Ectodermal cell (in vitro differentiated cells): ENCODE results near the gene CPNE8.

Experiments
- H3K27ac ChIP-seq: 2 replicates; pipeline ENCODE4 v1.7.0; 2013; ENCODE audit warnings: mild to moderate bottlenecking, low read depth, low read length; ENCODE audit not compliant: insufficient read depth, poor library complexity, severe bottlenecking
- H3K27me3 ChIP-seq: 2 replicates; pipeline ENCODE4 v1.7.0; 2013; ENCODE audit warnings: mild to moderate bottlenecking, low read length; ENCODE audit not compliant: insufficient read depth, control insufficient read depth, poor library complexity, severe bottlenecking
- H3K36me3 ChIP-seq: one replicate; pipeline ENCODE4 v1.7.0; 2013; ENCODE audit warnings: low read length; ENCODE audit not compliant: control insufficient read depth, insufficient read depth
- H3K4me1 ChIP-seq: one replicate; pipeline ENCODE4 v1.7.0; 2013; ENCODE audit warnings: low read length; ENCODE audit not compliant: control insufficient read depth, insufficient read depth
- H3K4me3 ChIP-seq: 2 replicates; pipeline ENCODE4 v1.7.0; 2013; ENCODE audit warnings: low read depth, low read length, control low read depth; ENCODE audit not compliant: insufficient read depth
- H3K9me3 ChIP-seq: 2 replicates; pipeline ENCODE4 v1.7.0; 2013; ENCODE audit warnings: mild to moderate bottlenecking, low read length, moderate library complexity; ENCODE audit not compliant: control insufficient read depth
- WGBS, 2 experiments: methylation state at CpG; one replicate each; pipeline ENCODE4 v1.1.7; 2013; ENCODE audit warnings: missing lambda C conversion rate in 2 of 2; 5-methylcytosine and 5-hydroxymethylcytosine counted together

The CPNE8 gene

GRCh38 chr12:38707648-38708047 is 197.7 kb downstream of the CPNE8 start:
- 87 to 95% methylated on average over 1 of the region's 1 CpG for WGBS, 2 experiments

DNA sequence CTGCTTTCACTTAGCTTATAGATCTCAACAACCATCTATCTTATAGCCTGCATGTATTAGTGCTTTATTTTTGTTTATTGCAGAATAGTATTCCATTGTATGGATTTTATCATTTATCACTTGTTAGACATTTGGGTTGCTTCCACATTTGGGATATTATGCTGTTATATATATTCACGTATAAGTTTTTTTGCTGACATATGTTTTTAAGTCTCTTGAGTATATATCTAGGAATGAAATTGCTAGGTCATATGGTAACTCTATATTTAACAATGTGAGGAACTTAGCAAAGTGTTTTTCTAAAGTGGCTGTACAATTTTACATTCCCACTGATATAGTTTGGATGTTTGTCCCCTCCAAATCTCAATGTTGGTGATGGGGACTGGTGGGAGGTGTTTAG is 208.1 kb downstream of the CPNE8 start:
- H3K4me1 ChIP-seq, result no peaks in the 10 kb centered on the region
- WGBS, 2 experiments, result 100% methylated on average over 1 of the region's 1 CpG
- no peak overlapping the region for H3K4me3 ChIP-seq
- H3K27me3 ChIP-seq, result no peaks in the 10 kb centered on the region
- H3K9me3 ChIP-seq, result no peaks in the 10 kb centered on the region
- H3K27ac ChIP-seq, result no peak overlapping the region
- H3K36me3 ChIP-seq, result no peaks in the 10 kb centered on the region

More at GRCh38 chr12:38707648-38708047, 197.7 kb downstream of the CPNE8 start:
- H3K36me3 ChIP-seq, result no peaks in the 10 kb centered on the region
- H3K9me3 ChIP-seq, result no peaks in the 10 kb centered on the region
- no peaks in the 10 kb centered on the region for H3K4me1 ChIP-seq
- no peak overlapping the region for H3K27ac ChIP-seq
- H3K4me3 ChIP-seq, result no peak overlapping the region
- H3K27me3 ChIP-seq, result no peaks in the 10 kb centered on the region

DNA sequence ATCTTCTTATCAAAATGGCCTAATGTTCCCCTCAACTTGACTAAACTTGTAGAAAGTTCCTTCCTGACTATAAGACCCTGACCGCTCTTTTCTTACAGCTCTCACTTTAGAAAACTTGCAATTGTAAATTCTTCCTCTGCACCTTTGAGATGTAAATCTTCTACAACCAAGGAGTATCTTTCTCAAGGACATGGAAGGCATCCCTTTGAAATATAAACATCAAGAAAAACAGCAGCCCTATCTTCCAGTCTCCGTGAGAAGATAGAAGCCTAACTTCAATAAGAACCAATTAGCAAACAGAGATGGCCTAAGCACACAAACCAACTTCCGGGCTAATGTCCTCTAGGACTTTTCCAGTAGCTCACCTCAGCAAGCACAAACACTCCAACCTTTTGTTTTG is 210.3 kb downstream of the CPNE8 start:
- H3K9me3 ChIP-seq, result no peaks in the 10 kb centered on the region
- H3K36me3 ChIP-seq, result no peaks in the 10 kb centered on the region
- no peaks in the 10 kb centered on the region for H3K4me1 ChIP-seq
- H3K27me3 ChIP-seq, result no peaks in the 10 kb centered on the region
- WGBS, 2 experiments, result 50 to 56% methylated on average over 3 of the region's 3 CpGs
- H3K27ac ChIP-seq, result no peak overlapping the region
- no peak overlapping the region for H3K4me3 ChIP-seq

DNA sequence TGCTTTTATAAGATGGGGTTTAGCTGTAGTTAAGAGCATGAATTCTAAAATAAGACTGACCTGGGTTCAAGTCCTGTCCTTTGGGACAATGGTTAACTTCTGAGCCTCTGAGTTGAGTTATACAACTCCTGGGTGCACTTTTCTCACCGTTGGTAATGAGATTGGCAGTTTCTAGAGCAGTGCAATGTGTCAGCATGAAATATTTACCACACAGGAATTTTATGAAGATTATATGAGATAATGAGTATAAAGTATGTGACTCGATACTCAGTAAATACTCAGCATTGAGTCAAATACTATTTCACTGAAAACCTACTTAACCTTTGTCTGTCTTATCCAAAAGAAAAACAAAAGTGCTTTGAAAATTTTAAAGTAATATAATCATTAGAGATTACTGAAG is 214.2 kb downstream of the CPNE8 start:
- H3K27me3 ChIP-seq, result no peaks in the 10 kb centered on the region
- no peak overlapping the region for H3K4me3 ChIP-seq
- H3K27ac ChIP-seq, result no peak overlapping the region
- H3K36me3 ChIP-seq, result no peaks in the 10 kb centered on the region
- no peaks in the 10 kb centered on the region for H3K4me1 ChIP-seq
- 97 to 100% methylated on average over 1 of the region's 2 CpGs for WGBS, 2 experiments
- no peaks in the 10 kb centered on the region for H3K9me3 ChIP-seq

- H3K27me3 ChIP-seq, result no peaks in the 10 kb centered on the region
- no peak overlapping the region for H3K27ac ChIP-seq
- no peaks in the 10 kb centered on the region for H3K4me1 ChIP-seq
- H3K36me3 ChIP-seq, result no peaks in the 10 kb centered on the region
- no peaks in the 10 kb centered on the region for H3K9me3 ChIP-seq
- H3K4me3 ChIP-seq, result no peak overlapping the region
Measured at GRCh38 chr12:38690646-38691045, 214.7 kb downstream of the CPNE8 start.

GRCh38 chr12:38689704-38690103 is 215.7 kb downstream of the CPNE8 start:
- WGBS, 2 experiments, result 95% methylated on average over 2 to 5 of the region's 5 CpGs
- Histone ChIP-seq H3K4me1 (no peaks in the 10 kb centered on the region), H3K27ac (no peak overlapping the region), H3K27me3 (no peaks in the 10 kb centered on the region), H3K36me3 (no peaks in the 10 kb centered on the region), H3K4me3 (no peak overlapping the region), H3K9me3 (no peaks in the 10 kb centered on the region)

DNA sequence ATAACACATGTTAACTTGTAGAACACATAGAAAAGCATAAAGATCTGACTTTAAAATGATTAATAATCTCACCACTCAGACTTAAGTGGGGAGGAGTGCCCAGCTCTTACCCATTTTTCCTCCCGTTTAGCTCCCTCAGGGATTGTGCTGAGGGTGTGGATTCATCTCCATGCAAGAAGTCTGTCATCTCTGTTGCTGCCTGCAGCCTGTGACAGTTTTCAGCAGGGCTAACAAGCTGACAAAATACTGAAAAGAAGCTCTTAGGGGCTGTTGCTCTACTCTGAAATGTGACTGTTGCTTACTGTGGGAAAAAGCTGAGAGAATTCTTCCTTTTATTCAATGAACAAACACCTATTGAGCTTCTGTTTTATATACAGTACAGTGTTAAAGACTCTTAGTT is 216.2 kb downstream of the CPNE8 start:
- Histone ChIP-seq H3K27me3 (no peaks in the 10 kb centered on the region), H3K9me3 (no peaks in the 10 kb centered on the region), H3K36me3 (no peaks in the 10 kb centered on the region), H3K4me3 (no peak overlapping the region), H3K27ac (no peak overlapping the region), H3K4me1 (no peaks in the 10 kb centered on the region)
- 60 to 68% methylated on average over 1 of the region's 1 CpG for WGBS, 2 experiments

GRCh38 chr12:38682521-38682920 is 222.9 kb downstream of the CPNE8 start:
- H3K9me3 ChIP-seq, result no peaks in the 10 kb centered on the region
- H3K27me3 ChIP-seq, result no peaks in the 10 kb centered on the region
- no peak overlapping the region for H3K27ac ChIP-seq
- H3K4me1 ChIP-seq, result no peaks in the 10 kb centered on the region
- no peak overlapping the region for H3K4me3 ChIP-seq
- WGBS, 2 experiments, result 93 to 100% methylated on average over 1 to 2 of the region's 2 CpGs
- H3K36me3 ChIP-seq, result no peaks in the 10 kb centered on the region

- no peaks in the 10 kb centered on the region for H3K4me1 ChIP-seq
- no peak overlapping the region for H3K4me3 ChIP-seq
- H3K27me3 ChIP-seq, result no peaks in the 10 kb centered on the region
- no peaks in the 10 kb centered on the region for H3K9me3 ChIP-seq
- H3K27ac ChIP-seq, result no peak overlapping the region
- WGBS, 2 experiments, result 82 to 87% methylated on average over 2 of the region's 2 CpGs
- H3K36me3 ChIP-seq, result no peaks in the 10 kb centered on the region
Measured at GRCh38 chr12:38669530-38669929, 235.9 kb downstream of the CPNE8 start.

GRCh38 chr12:38669081-38669480 is 236.3 kb downstream of the CPNE8 start:
- WGBS, 2 experiments, result 92 to 100% methylated on average over 1 of the region's 1 CpG

DNA sequence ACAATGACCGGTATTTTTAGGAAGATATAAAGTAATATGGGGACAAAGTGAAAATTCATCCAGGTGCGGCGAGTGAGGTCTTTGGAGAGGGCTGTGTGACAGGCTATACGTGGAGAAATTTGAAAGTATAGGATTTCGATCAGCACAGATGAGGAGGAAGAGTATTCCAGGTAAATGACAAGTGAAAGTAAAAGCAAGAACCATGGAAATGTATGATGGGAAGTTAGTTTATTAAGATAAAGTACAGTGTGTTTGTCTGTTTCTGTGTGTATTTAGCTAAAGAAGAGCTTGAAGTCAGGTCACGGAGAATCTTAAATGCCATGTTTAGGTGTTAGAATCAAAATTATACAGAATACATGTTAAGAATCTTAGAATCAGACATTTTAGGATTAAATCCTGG is 239.0 kb downstream of the CPNE8 start:
- H3K4me1 ChIP-seq, result no peaks in the 10 kb centered on the region
- H3K36me3 ChIP-seq, result no peaks in the 10 kb centered on the region
- no peaks in the 10 kb centered on the region for H3K27me3 ChIP-seq
- H3K27ac ChIP-seq, result no peak overlapping the region
- no peak overlapping the region for H3K4me3 ChIP-seq
- 92 to 97% methylated on average over 6 of the region's 6 CpGs for WGBS, 2 experiments
- H3K9me3 ChIP-seq, result no peaks in the 10 kb centered on the region

More at GRCh38 chr12:38669081-38669480, 236.3 kb downstream of the CPNE8 start:
- no peaks in the 10 kb centered on the region for H3K9me3 ChIP-seq
- no peak overlapping the region for H3K27ac ChIP-seq
- H3K27me3 ChIP-seq, result no peaks in the 10 kb centered on the region
- no peaks in the 10 kb centered on the region for H3K36me3 ChIP-seq
- H3K4me3 ChIP-seq, result no peak overlapping the region
- no peaks in the 10 kb centered on the region for H3K4me1 ChIP-seq
